Stomach (tissue), 9 donors: ENCODE data around the gene RNPEPL1. TPM values are rescaled to one million over a fixed set of nuclear protein-coding genes. Genes with fewer than 3 reads are reported as not detected.

Experiments
- DNase-seq, 2 donors: peaks; one replicate each; pipeline versions ENCODE4 v3.0.0 to v3.0.0-alpha.2; 2013 to 2019
- H3K27ac ChIP-seq, 5 donors: fragments of 200-600 bp in 4 of 5; sonication (generic) in 4 of 5; one replicate each; pipeline ENCODE4 v1.5.1; 2013 to 2019; ENCODE audit warnings: mild to moderate bottlenecking in 1 of 5, moderate library complexity in 1 of 5
- H3K27me3 ChIP-seq, 3 donors: fragments of 200-600 bp; sonication (generic); one replicate each; pipeline ENCODE4 v1.5.1; 2017 to 2019; ENCODE audit warnings: mixed run types in 1 of 3
- H3K36me3 ChIP-seq, 4 donors: fragments of 200-600 bp; sonication (generic); 1 replicate in 3 of 4; 2 replicates in 1 of 4; pipeline ENCODE4 v1.5.1; 2016 to 2019
- H3K4me1 ChIP-seq, 4 donors: fragments of 200-600 bp; sonication (generic); one replicate each; pipeline ENCODE4 v1.5.1; 2016 to 2019
- H3K4me3 ChIP-seq, 4 donors: fragments of 200-600 bp; sonication (generic) in 3 of 4; one replicate each; pipeline ENCODE4 v1.5.1; 2016 to 2019; ENCODE audit warnings: mild to moderate bottlenecking in 1 of 4
- H3K9me3 ChIP-seq, 4 donors: fragments of 200-600 bp; sonication (generic); one replicate each; pipeline ENCODE4 v1.5.1; 2016 to 2019
- CTCF ChIP-seq, 7 experiments: fragments of 450-650 bp in 4 of 7; fragments of 200-600 bp in 3 of 7; sonication (generic) in 3 of 7; IDR thresholded peaks; one replicate each; pipeline ENCODE4 v1.5.1; 2016 to 2019; ENCODE audit warnings: antibody characterized with exemption in 7 of 7, control low read depth in 2 of 7, mild to moderate bottlenecking in 1 of 7
- EP300 ChIP-seq: sonication (generic); formaldehyde crosslinking; IDR thresholded peaks from one replicate; pipeline ENCODE4 v1.6.1; 2017; ENCODE audit warnings: antibody characterized with exemption
- POLR2A ChIP-seq, 4 donors: fragments of 450-650 bp; IDR thresholded peaks; one replicate each; pipeline ENCODE4 v1.6.1; 2016; ENCODE audit warnings: antibody characterized with exemption in 4 of 4, control low read depth in 2 of 4, mild to moderate bottlenecking in 1 of 4, moderate library complexity in 1 of 4
- POLR2AphosphoS5 ChIP-seq, 3 donors: sonication (generic); formaldehyde crosslinking; IDR thresholded peaks; one replicate each; pipeline ENCODE4 v1.6.1; 2016; ENCODE audit warnings: antibody characterized with exemption in 3 of 3
- WGBS, 5 donors: extraction: QIAGEN DNeasy Blood & Tissue Kit in 3 of 5; methylation state at CpG; one replicate each; pipeline versions ENCODE4 v1.1.5 to v1.1.7; 2013 to 2018; 5-methylcytosine and 5-hydroxymethylcytosine counted together
- intact Hi-C: fragments of 100-400 bp; cut with DNase I; formaldehyde crosslinking; loops from one replicate; pipeline ENCODE4 v1.15.1; 2023; ENCODE audit warnings: low total_unique reads
- polyA plus RNA-seq, 3 donors: library from polyadenylated mRNA; stranded (reverse); fragments of 200-250 nt; gene quantifications; one replicate each; pipeline ENCODE4 v1.2.3, GENCODE V29; 2013
- total RNA-seq, 5 donors: library from RNA; depleted of rRNA; stranded (reverse); fragments of >200 nt; gene quantifications; one replicate each; pipeline versions ENCODE4 v1.1.0 to v1.2.3, GENCODE V29; 2014 to 2016
- donor health status: healthy with polysubstance abuse.
- donor health status: Bipolar disorder and iron deficiency.
- donor health status: healthy.

RNPEPL1 gene
- total and polyA plus RNA-seq, 8 donors, result 32.7 to 196 (median 124) TPM

- peaks cover 0 to 14% (median 8%) of the 10 kb centered on the region in 4 donors for H3K9me3 ChIP-seq
- peaks cover 0 to 23% (median 18%) of the 10 kb centered on the region in 4 donors for H3K36me3 ChIP-seq
- peaks cover 0 to 10% (median 0%) of the 10 kb centered on the region in 3 donors for H3K27me3 ChIP-seq
- H3K4me3 ChIP-seq, result no peak overlapping the region
- peaks cover 0 to 13% (median 5%) of the 10 kb centered on the region in 4 donors for H3K4me1 ChIP-seq
- intact Hi-C loops, result no loop called here
- WGBS, 5 donors, result 86 to 90% (median 88%) methylated on average over 4 to 5 of the region's 5 CpGs
- no peak overlapping the region for H3K27ac ChIP-seq
- TF ChIP-seq CTCF (IDR thresholded peaks at IDR 0.05), result no peak
- no peak for TF ChIP-seq POLR2A (IDR thresholded peaks at IDR 0.05)
- TF ChIP-seq EP300, result no peak
- no peak for TF ChIP-seq POLR2AphosphoS5 (IDR thresholded peaks at IDR 0.05)
- DNase-seq, result no peak
These were observed 61.3 kb downstream of the RNPEPL1 start for GRCh38 chr2:240629619-240629967.

GRCh38 chr2:240629968-240630770 lies 61.9 kb downstream of the RNPEPL1 start:
- no peak overlapping the region for H3K4me3 ChIP-seq
- intact Hi-C loops, result no loop called here
- DNase-seq, result no peak

More at GRCh38 chr2:240629968-240630770, 61.9 kb downstream of the RNPEPL1 start:
- no peak for TF ChIP-seq POLR2A (IDR thresholded peaks at IDR 0.05)
- TF ChIP-seq POLR2AphosphoS5 (IDR thresholded peaks at IDR 0.05), result no peak
- no peak for TF ChIP-seq CTCF (IDR thresholded peaks at IDR 0.05)
- TF ChIP-seq EP300, result no peak
- Histone ChIP-seq H3K27ac (no peak overlapping the region), H3K36me3 (peaks cover 0 to 23% (median 18%) of the 10 kb centered on the region in 4 donors), H3K9me3 (peaks cover 0 to 14% (median 8%) of the 10 kb centered on the region in 4 donors), H3K27me3 (peaks cover 0 to 4% (median 0%) of the 10 kb centered on the region in 3 donors), H3K4me1 (peaks cover 0 to 8% (median 2%) of the 10 kb centered on the region in 4 donors)
- WGBS, 5 donors, result 95 to 99% (median 95%) methylated on average over 23 to 50 of the region's 50 CpGs

Other genes with a start within 250 kb of the RNPEPL1 start
- gene GPC1, start 132.8 kb upstream of the RNPEPL1 start, total RNA-seq, result 100 to 1,000 TPM in 1 of 5 donors, 10 to 100 TPM in 4; 11.7 to 117 (median 28.8) TPM
- 10 to 100 TPM in 2 of 3 donors, 1 to 10 TPM in 1; 6.3 to 40.1 (median 14.0) TPM for gene GPC1, start 132.8 kb upstream of the RNPEPL1 start, polyA plus RNA-seq
- 10 to 100 TPM in 4 of 5 donors, 1 to 10 TPM in 1; 8.3 to 79.4 (median 20.4) TPM for gene ANKMY1, start 10.5 kb upstream of the RNPEPL1 start, total RNA-seq
- gene ANKMY1, start 10.5 kb upstream of the RNPEPL1 start, polyA plus RNA-seq, result 1 to 10 TPM; 3.1 to 8.4 (median 5.8) TPM
- gene DUSP28, start 8.1 kb upstream of the RNPEPL1 start, total RNA-seq, result 10 to 100 TPM in 1 of 5 donors, 1 to 10 TPM in 4; 1.3 to 71.5 (median 2.2) TPM
- gene DUSP28, start 8.1 kb upstream of the RNPEPL1 start, polyA plus RNA-seq, result 1 to 10 TPM; 2.7 to 7.0 (median 6.7) TPM
- gene CAPN10, start 18.2 kb downstream of the RNPEPL1 start, total RNA-seq, result 100 to 1,000 TPM in 1 of 5 donors, 10 to 100 TPM in 4; 26.6 to 197 (median 58.3) TPM
- 10 to 100 TPM; 17.7 to 38.0 (median 23.3) TPM for gene CAPN10, start 18.2 kb downstream of the RNPEPL1 start, polyA plus RNA-seq
- gene GPR35, start 57.0 kb downstream of the RNPEPL1 start, total RNA-seq, result 10 to 100 TPM; 11.7 to 68.9 (median 21.9) TPM
- 10 to 100 TPM in 1 of 3 donors, 1 to 10 TPM in 2; 8.5 to 12.8 (median 9.8) TPM for gene GPR35, start 57.0 kb downstream of the RNPEPL1 start, polyA plus RNA-seq
- gene AQP12B, start 114.4 kb downstream of the RNPEPL1 start, total RNA-seq, result under 1 TPM in 1 of 5 donors, not detected in 4; 0.89 TPM
- under 1 TPM in 1 of 3 donors, not detected in 2; 0.46 TPM for gene AQP12B, start 114.4 kb downstream of the RNPEPL1 start, polyA plus RNA-seq
- not detected for gene AQP12A, start 123.4 kb downstream of the RNPEPL1 start, total RNA-seq
- gene AQP12A, start 123.4 kb downstream of the RNPEPL1 start, polyA plus RNA-seq, result not detected